Measurements from ENCODE around the gene MOK. TPM values are rescaled to one million over a fixed set of nuclear protein-coding genes. Genes with fewer than 3 reads are reported as not detected.

The MOK gene
- total and polyA plus RNA-seq, 2 experiments from 2014 or later: 28.1 to 31.7 TPM

GRCh38 chr14:102238766-102239165, 66.2 kb downstream of the MOK start:
- Histone ChIP-seq H3K4me3 (no peak overlapping the region), H3K36me3 (no peaks in the 10 kb centered on the region), H3K27me3 (no peaks in the 10 kb centered on the region), H3K4me1 (ENCODE audit: low read depth) (no peaks in the 10 kb centered on the region), H3K9me3 (ENCODE audit: low read depth) (no peaks in the 10 kb centered on the region), H3K27ac (no peak overlapping the region)
- no peak for DNase-seq (ENCODE audit: low read depth in 1 of 2, low spot score in 1 of 2)
- no peak for TF ChIP-seq CTCF (IDR thresholded peaks at IDR 0.05; ENCODE audit: low read depth, low read length)

- H3K27me3 ChIP-seq: no peaks in the 10 kb centered on the region
- no peaks in the 10 kb centered on the region for H3K4me1 ChIP-seq (ENCODE audit: low read depth)
- DNase-seq (ENCODE audit: low read depth in 1 of 2, low spot score in 1 of 2): no peak
- no peak for TF ChIP-seq CTCF (IDR thresholded peaks at IDR 0.05; ENCODE audit: low read depth, low read length)
- no peaks in the 10 kb centered on the region for H3K36me3 ChIP-seq
- no peaks in the 10 kb centered on the region for H3K9me3 ChIP-seq (ENCODE audit: low read depth)
- no peak overlapping the region for H3K4me3 ChIP-seq
- H3K27ac ChIP-seq: no peak overlapping the region
Observed at GRCh38 chr14:102238131-102238530, 66.8 kb downstream of the MOK start.

DNA sequence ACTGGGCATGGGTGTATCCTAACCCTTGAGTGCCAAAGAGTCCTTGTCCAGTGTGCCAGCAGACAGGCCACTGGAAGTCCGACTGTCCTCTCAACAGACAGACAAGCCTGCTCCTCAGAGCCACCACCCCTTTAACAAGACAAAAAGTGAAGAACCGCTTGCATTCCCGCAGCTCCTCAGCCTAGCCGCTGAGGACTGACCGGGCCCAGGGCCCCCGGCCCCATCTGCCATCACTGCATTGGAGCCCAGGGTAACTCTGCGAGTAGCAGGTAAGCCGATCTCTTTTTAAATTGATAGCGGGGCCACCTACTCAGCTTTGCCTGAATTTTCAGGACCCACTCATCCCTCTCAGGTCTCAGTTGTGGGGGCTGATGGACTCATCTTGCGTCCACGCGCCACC, 68.9 kb downstream of the MOK start:
- H3K4me1 ChIP-seq (ENCODE audit: low read depth): no peaks in the 10 kb centered on the region
- peaks cover 5% of the 10 kb centered on the region for H3K36me3 ChIP-seq
- no peaks in the 10 kb centered on the region for H3K27me3 ChIP-seq
- no peak overlapping the region for H3K4me3 ChIP-seq
- TF ChIP-seq CTCF (IDR thresholded peaks at IDR 0.05; ENCODE audit: low read depth, low read length): no peak
- no peaks in the 10 kb centered on the region for H3K9me3 ChIP-seq (ENCODE audit: low read depth)
- DNase-seq (ENCODE audit: low read depth in 1 of 2, low spot score in 1 of 2): no peak
- H3K27ac ChIP-seq: no peak overlapping the region

GRCh38 chr14:102235275-102235897, 69.6 kb downstream of the MOK start:
- H3K36me3 ChIP-seq: peaks cover 5% of the 10 kb centered on the region
- no peak overlapping the region for H3K27ac ChIP-seq
- no peaks in the 10 kb centered on the region for H3K27me3 ChIP-seq
- peak; percentile 92 to 94 for DNase-seq (ENCODE audit: low read depth in 1 of 2, low spot score in 1 of 2)
- no peaks in the 10 kb centered on the region for H3K4me1 ChIP-seq (ENCODE audit: low read depth)
- peak; percentile 94 for TF ChIP-seq CTCF (IDR thresholded peaks at IDR 0.05; ENCODE audit: low read depth, low read length)
- no peaks in the 10 kb centered on the region for H3K9me3 ChIP-seq (ENCODE audit: low read depth)
- no peak overlapping the region for H3K4me3 ChIP-seq

GRCh38 chr14:102234331-102235264, 70.4 kb downstream of the MOK start:
- no peaks in the 10 kb centered on the region for H3K9me3 ChIP-seq (ENCODE audit: low read depth)
- H3K27me3 ChIP-seq: no peaks in the 10 kb centered on the region
- H3K4me3 ChIP-seq: no peak overlapping the region
- no peaks in the 10 kb centered on the region for H3K4me1 ChIP-seq (ENCODE audit: low read depth)
- H3K36me3 ChIP-seq: peaks cover 5% of the 10 kb centered on the region
- no peak for TF ChIP-seq CTCF (IDR thresholded peaks at IDR 0.05; ENCODE audit: low read depth, low read length)
- peak in 1 of 2 donors; percentile 55 for DNase-seq (ENCODE audit: low read depth in 1 of 2, low spot score in 1 of 2)
- H3K27ac ChIP-seq: no peak overlapping the region

All from cardiac muscle cell (in vitro differentiated cells and primary cell).